HG03045 (cell line): ENCODE data around the gene ZNF474.

Experiments used
- ATAC-seq: cut with Tn5 transposase; IDR thresholded peaks from one replicate; pipeline ENCODE4 v1.9.1; 2021; ENCODE audit warnings: mild to moderate bottlenecking, moderate library complexity; ENCODE audit not compliant: unreplicated experiment

ZNF474 gene

GRCh38 chr5:122180146-122180712 is 50.9 kb downstream of the ZNF474 start:
- ATAC-seq, result no peak

GRCh38 chr5:122180863-122181548 is 51.7 kb downstream of the ZNF474 start:
- no peak for ATAC-seq

GRCh38 chr5:122181863-122182262 is 52.5 kb downstream of the ZNF474 start:
- no peak for ATAC-seq

- no peak for ATAC-seq
These were observed 53.2 kb downstream of the ZNF474 start for GRCh38 chr5:122182491-122182921.

GRCh38 chr5:122183098-122183787 is 53.9 kb downstream of the ZNF474 start:
- no peak for ATAC-seq

GRCh38 chr5:122183788-122184170 is 54.4 kb downstream of the ZNF474 start:
- ATAC-seq, result no peak

- ATAC-seq, result no peak
These were observed 55.4 kb downstream of the ZNF474 start for GRCh38 chr5:122184676-122185255.

GRCh38 chr5:122187426-122187825 is 58.1 kb downstream of the ZNF474 start:
- ATAC-seq, result no peak

- no peak for ATAC-seq
These were observed 60.8 kb downstream of the ZNF474 start for GRCh38 chr5:122190156-122190555.

- ATAC-seq, result peak; percentile 73
These were observed 63.5 kb downstream of the ZNF474 start for GRCh38 chr5:122192497-122193496.

GRCh38 chr5:122195802-122196394 is 66.6 kb downstream of the ZNF474 start:
- no peak for ATAC-seq

GRCh38 chr5:122199146-122199545 is 69.8 kb downstream of the ZNF474 start:
- ATAC-seq, result no peak

- ATAC-seq, result no peak
These were observed 71.1 kb downstream of the ZNF474 start for GRCh38 chr5:122200450-122200849.

- no peak for ATAC-seq
These were observed 71.5 kb downstream of the ZNF474 start for GRCh38 chr5:122200865-122201264.

- ATAC-seq, result no peak
These were observed 72.0 kb downstream of the ZNF474 start for GRCh38 chr5:122201365-122201764.

- no peak for ATAC-seq
These were observed 73.6 kb downstream of the ZNF474 start for GRCh38 chr5:122202952-122203351.
